GM13976 (cell line): Measurements from ENCODE around the gene ATG16L2.
A peak's percentile ranks its signal among the peaks of the same experiment; 100 is the strongest.

Experiments used
- DNase-seq: peaks from one replicate; pipeline ENCODE4 v3.0.0; 2012; ENCODE audit warnings: low spot score
- in situ Hi-C: fragments of 300-500 bp; cut with MboI; formaldehyde crosslinking; loops from one replicate; pipeline ENCODE4 v1.12.0; 2022; ENCODE audit warnings: low sequenced_read_pairs, mixed read lengths, inconsistent platforms; ENCODE audit not compliant: unreplicated experiment
- TF ChIP-seq, protein P1 (sequence below): IDR thresholded peaks from 2 replicates; pipeline ENCODE4 v1.5.1; 2012; ENCODE audit warnings: borderline replicate concordance, mild to moderate bottlenecking; ENCODE audit not compliant: insufficient read depth; ENCODE audit errors: extremely low read depth, missing control alignments, control extremely low read depth

ATG16L2 gene

DNA sequence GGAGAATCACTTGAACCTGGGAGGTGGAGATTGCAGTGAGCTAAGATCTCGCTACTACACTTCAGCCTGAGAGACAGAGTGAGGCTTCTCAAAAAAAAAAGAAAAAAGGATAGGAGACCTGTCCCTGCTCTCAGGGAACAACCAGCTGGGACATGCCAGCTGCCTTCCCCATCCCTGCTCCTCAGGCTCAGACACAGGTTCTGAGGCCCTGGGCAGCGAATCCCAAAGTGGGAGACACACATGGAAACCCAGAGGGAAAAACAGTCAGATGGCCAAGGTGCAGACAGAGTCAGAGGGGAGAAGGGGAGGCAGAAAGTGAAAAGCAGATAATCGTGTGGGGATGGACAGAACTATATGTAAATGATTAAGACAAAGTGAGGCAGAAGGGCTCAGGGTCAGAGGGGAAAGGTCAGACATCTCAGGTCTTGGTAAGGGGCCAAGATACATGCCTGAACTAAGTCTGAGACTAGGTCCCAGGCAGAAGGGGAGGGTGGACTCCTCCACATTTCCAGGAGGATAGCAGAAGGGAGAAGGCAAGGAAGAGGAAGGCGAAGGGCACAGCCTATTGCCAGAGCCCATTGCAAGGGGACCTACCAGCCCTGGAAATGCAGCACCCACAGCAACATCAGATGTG is 34.6 kb upstream of the ATG16L2 start:
- in situ Hi-C loops, result no loop called here
- DNase-seq, result no peak

DNA sequence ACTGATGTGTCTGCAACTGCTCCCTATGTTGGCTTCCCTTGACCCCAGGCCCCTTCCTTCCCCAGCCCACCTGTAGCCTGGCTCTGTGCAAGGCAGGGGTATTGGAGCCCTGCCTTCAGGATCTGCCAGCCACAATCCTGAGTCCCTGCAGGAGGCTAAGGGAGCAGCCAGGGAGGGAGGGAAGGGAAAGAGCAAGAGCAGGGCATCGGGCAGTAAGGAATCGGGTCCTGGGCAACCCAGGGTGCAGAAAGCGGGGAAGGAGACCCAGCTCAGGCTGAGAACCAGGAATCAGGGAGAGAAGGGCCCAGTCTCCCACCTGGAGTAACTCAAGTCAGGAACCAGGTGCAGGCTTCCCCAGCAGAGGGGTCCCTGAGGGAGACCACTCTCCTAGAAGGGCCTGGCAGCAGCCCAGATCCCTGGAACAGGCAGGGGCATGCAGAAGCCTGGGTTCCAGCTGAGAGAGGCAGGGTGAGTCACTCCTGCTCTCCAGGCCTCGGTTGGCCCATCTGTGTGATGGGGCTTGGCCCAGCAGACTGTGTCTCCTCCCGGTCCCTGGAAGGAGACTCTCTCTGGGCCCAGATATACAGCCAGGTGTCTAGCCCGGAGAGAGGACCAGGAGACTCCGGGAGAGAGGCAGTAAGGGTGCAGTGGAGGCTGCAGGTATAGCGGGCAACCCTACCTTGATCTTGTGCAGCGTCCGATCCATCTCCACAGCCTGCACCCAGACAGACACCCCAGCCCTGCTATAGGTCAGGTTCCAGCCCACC is 33.7 kb upstream of the ATG16L2 start:
- no peak for DNase-seq
- TF ChIP-seq, protein P1, sequence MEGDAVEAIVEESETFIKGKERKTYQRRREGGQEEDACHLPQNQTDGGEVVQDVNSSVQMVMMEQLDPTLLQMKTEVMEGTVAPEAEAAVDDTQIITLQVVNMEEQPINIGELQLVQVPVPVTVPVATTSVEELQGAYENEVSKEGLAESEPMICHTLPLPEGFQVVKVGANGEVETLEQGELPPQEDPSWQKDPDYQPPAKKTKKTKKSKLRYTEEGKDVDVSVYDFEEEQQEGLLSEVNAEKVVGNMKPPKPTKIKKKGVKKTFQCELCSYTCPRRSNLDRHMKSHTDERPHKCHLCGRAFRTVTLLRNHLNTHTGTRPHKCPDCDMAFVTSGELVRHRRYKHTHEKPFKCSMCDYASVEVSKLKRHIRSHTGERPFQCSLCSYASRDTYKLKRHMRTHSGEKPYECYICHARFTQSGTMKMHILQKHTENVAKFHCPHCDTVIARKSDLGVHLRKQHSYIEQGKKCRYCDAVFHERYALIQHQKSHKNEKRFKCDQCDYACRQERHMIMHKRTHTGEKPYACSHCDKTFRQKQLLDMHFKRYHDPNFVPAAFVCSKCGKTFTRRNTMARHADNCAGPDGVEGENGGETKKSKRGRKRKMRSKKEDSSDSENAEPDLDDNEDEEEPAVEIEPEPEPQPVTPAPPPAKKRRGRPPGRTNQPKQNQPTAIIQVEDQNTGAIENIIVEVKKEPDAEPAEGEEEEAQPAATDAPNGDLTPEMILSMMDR, result no peak
- in situ Hi-C loops, result no loop called here

More for the DNA sequence above, 34.6 kb upstream of the ATG16L2 start:
- TF ChIP-seq, protein P1, result no peak

DNA sequence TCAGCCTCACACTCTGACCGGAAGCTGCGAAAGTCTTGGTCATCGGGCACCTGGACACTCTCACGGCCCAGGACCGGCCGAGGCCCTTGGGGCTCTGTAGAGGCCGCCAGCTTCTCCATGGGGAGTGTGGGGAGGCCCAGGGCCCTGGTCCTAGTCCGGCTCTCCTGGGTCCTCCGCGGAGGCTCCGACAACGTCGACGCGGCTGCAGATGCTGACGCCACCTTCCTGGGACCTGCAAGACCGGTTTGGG is 33.2 kb upstream of the ATG16L2 start:
- no peak for DNase-seq
- in situ Hi-C loops, result no loop called here
- TF ChIP-seq, protein P1, result no peak

- peak; percentile 87 for DNase-seq
- in situ Hi-C loops, result no loop called here
- TF ChIP-seq, protein P1, result no peak
Measured at GRCh38 chr11:72781313-72782080, 32.7 kb upstream of the ATG16L2 start.

- TF ChIP-seq, protein P1, result no peak
- in situ Hi-C loops, result no loop called here
- DNase-seq, result no peak
Measured at GRCh38 chr11:72782081-72782920, 31.9 kb upstream of the ATG16L2 start.
